ENCODE data around the gene PLA2G2D.

The PLA2G2D gene

GRCh38 chr1:20114021-20114648 lies 5.2 kb downstream of the PLA2G2D start:
- H3K27ac Mint-ChIP-seq = no peak overlapping the region
- no peaks in the 10 kb centered on the region for H3K36me3 Mint-ChIP-seq (ENCODE audit: low read depth)
- intact Hi-C loops (cut with micrococcal nuclease) = no loop called here
- peaks cover 46% of the 10 kb centered on the region for H3K27me3 Mint-ChIP-seq
- H3K4me3 Mint-ChIP-seq = no peak overlapping the region
- H3K9me3 Mint-ChIP-seq = no peaks in the 10 kb centered on the region
- peaks cover 4% of the 10 kb centered on the region for H3K4me1 Mint-ChIP-seq (ENCODE audit: low read depth)

GRCh38 chr1:20112279-20113000 lies 6.9 kb downstream of the PLA2G2D start:
- intact Hi-C loops (cut with micrococcal nuclease) = no loop called here
- H3K36me3 Mint-ChIP-seq (ENCODE audit: low read depth) = no peaks in the 10 kb centered on the region
- no peak overlapping the region for H3K4me3 Mint-ChIP-seq
- H3K27ac Mint-ChIP-seq = no peak overlapping the region
- H3K9me3 Mint-ChIP-seq = no peaks in the 10 kb centered on the region
- peaks cover 48% of the 10 kb centered on the region for H3K27me3 Mint-ChIP-seq
- no peaks in the 10 kb centered on the region for H3K4me1 Mint-ChIP-seq (ENCODE audit: low read depth)

GRCh38 chr1:20111452-20111851 lies 7.9 kb downstream of the PLA2G2D start:
- Mint-ChIP-seq H3K27me3 (peaks cover 53% of the 10 kb centered on the region), H3K9me3 (no peaks in the 10 kb centered on the region), H3K4me3 (no peak overlapping the region), H3K36me3 (ENCODE audit: low read depth) (no peaks in the 10 kb centered on the region), H3K27ac (no peak overlapping the region), H3K4me1 (ENCODE audit: low read depth) (no peaks in the 10 kb centered on the region)
- intact Hi-C loops (cut with micrococcal nuclease) = no loop called here

GRCh38 chr1:20110679-20111078 lies 8.7 kb downstream of the PLA2G2D start:
- intact Hi-C loops (cut with micrococcal nuclease) = no loop called here
- H3K9me3 Mint-ChIP-seq = no peaks in the 10 kb centered on the region
- peaks cover 52% of the 10 kb centered on the region for H3K27me3 Mint-ChIP-seq
- no peaks in the 10 kb centered on the region for H3K36me3 Mint-ChIP-seq (ENCODE audit: low read depth)
- H3K4me1 Mint-ChIP-seq (ENCODE audit: low read depth) = no peaks in the 10 kb centered on the region
- H3K27ac Mint-ChIP-seq = no peak overlapping the region
- no peak overlapping the region for H3K4me3 Mint-ChIP-seq

DNA sequence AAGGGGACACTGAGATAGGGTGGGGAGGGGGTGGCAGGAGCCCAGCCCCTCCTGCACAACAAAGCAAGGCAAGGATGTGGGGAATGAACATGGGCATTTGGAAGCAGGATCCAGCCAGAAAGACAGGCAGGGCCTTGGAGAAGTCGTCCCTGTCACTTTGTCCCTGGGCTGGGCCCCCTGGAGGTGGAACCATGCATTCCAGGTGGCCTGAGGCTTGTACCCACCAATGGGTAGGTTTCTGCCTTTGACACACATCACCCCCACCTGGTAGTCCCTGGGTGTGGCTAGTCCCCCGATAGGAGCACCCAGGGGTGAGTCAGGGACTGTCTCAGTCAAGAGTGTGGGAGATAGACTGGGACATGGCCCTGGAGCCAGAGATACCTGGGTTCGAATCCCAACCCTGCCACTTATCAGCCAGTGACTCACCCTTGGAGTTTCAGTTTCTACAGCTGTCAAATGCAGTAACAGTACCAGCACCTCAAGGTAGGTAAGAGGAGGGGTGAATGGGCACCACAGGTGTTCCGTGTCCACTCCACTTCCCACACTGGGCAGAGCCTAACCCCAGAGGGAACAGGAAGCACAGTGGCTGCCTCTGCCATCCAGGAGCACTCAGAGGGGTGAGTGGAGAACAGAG lies 10.0 kb downstream of the PLA2G2D start:
- Mint-ChIP-seq H3K4me1 (ENCODE audit: low read depth) (no peaks in the 10 kb centered on the region), H3K4me3 (no peak overlapping the region), H3K9me3 (no peaks in the 10 kb centered on the region), H3K36me3 (ENCODE audit: low read depth) (no peaks in the 10 kb centered on the region), H3K27ac (no peak overlapping the region), H3K27me3 (peaks cover 51% of the 10 kb centered on the region)
- intact Hi-C loops (cut with micrococcal nuclease) = no loop called here

- Mint-ChIP-seq H3K9me3 (no peaks in the 10 kb centered on the region), H3K4me1 (ENCODE audit: low read depth) (no peaks in the 10 kb centered on the region), H3K27me3 (peaks cover 50% of the 10 kb centered on the region), H3K36me3 (ENCODE audit: low read depth) (no peaks in the 10 kb centered on the region), H3K4me3 (no peak overlapping the region), H3K27ac (no peak overlapping the region)
- intact Hi-C loops (cut with micrococcal nuclease) = no loop called here
These were observed 10.8 kb downstream of the PLA2G2D start for GRCh38 chr1:20108366-20109123.

GRCh38 chr1:20107796-20108195 lies 11.5 kb downstream of the PLA2G2D start:
- H3K4me1 Mint-ChIP-seq (ENCODE audit: low read depth) = no peaks in the 10 kb centered on the region
- H3K27ac Mint-ChIP-seq = no peak overlapping the region

GRCh38 chr1:20107351-20107750 lies 12.0 kb downstream of the PLA2G2D start:
- H3K9me3 Mint-ChIP-seq = no peaks in the 10 kb centered on the region
- H3K36me3 Mint-ChIP-seq (ENCODE audit: low read depth) = no peaks in the 10 kb centered on the region
- no peak overlapping the region for H3K27ac Mint-ChIP-seq
- no peaks in the 10 kb centered on the region for H3K4me1 Mint-ChIP-seq (ENCODE audit: low read depth)
- intact Hi-C loops (cut with micrococcal nuclease) = no loop called here
- peaks cover 51% of the 10 kb centered on the region for H3K27me3 Mint-ChIP-seq
- H3K4me3 Mint-ChIP-seq = no peak overlapping the region

More at GRCh38 chr1:20107796-20108195, 11.5 kb downstream of the PLA2G2D start:
- H3K4me3 Mint-ChIP-seq = no peak overlapping the region
- intact Hi-C loops (cut with micrococcal nuclease) = no loop called here
- H3K27me3 Mint-ChIP-seq = peaks cover 50% of the 10 kb centered on the region
- no peaks in the 10 kb centered on the region for H3K36me3 Mint-ChIP-seq (ENCODE audit: low read depth)
- H3K9me3 Mint-ChIP-seq = no peaks in the 10 kb centered on the region

- peaks cover 62% of the 10 kb centered on the region for H3K27me3 Mint-ChIP-seq
- no peak overlapping the region for H3K27ac Mint-ChIP-seq
- intact Hi-C loops (cut with micrococcal nuclease) = no loop called here
- H3K4me1 Mint-ChIP-seq (ENCODE audit: low read depth) = no peaks in the 10 kb centered on the region
- H3K9me3 Mint-ChIP-seq = no peaks in the 10 kb centered on the region
- no peaks in the 10 kb centered on the region for H3K36me3 Mint-ChIP-seq (ENCODE audit: low read depth)
- no peak overlapping the region for H3K4me3 Mint-ChIP-seq
These were observed 13.5 kb downstream of the PLA2G2D start for GRCh38 chr1:20105856-20106255.

DNA sequence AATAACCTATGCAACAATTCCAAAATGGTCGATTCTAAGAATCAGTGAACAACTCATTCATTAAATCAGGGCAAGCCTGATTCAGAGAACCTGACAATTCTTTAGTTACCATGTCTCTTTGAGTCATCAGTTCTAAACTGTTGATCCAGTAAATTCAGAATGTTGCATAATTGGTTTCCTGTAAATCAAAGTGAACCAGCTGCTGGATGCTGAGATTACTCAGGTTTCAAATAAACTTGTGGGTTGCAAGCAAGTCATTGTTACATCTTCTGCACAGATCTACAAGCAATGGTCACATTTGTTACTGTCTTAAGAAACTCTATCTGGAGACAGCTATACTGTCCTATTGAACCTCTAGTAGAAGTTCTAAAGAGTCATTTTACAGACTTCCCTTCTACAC lies 16.5 kb downstream of the PLA2G2D start:
- Mint-ChIP-seq H3K4me3 (no peak overlapping the region), H3K9me3 (no peaks in the 10 kb centered on the region), H3K27ac (no peak overlapping the region), H3K4me1 (ENCODE audit: low read depth) (peaks cover 11% of the 10 kb centered on the region), H3K36me3 (ENCODE audit: low read depth) (no peaks in the 10 kb centered on the region), H3K27me3 (peaks cover 62% of the 10 kb centered on the region)
- intact Hi-C loops (cut with micrococcal nuclease) = loop anchor here (5.0 kb wide), 1 partner anchor 186 kb away; no protein-coding TSS in a partner anchor

GRCh38 chr1:20100632-20101355 lies 18.5 kb downstream of the PLA2G2D start:
- no peaks in the 10 kb centered on the region for H3K36me3 Mint-ChIP-seq (ENCODE audit: low read depth)
- no peaks in the 10 kb centered on the region for H3K9me3 Mint-ChIP-seq
- H3K4me3 Mint-ChIP-seq = no peak overlapping the region
- intact Hi-C loops (cut with micrococcal nuclease) = loop anchor here (1.0 to 5.0 kb wide), 3 partner anchors 52 to 183 kb away; no protein-coding TSS in a partner anchor
- H3K27me3 Mint-ChIP-seq = peaks cover 58% of the 10 kb centered on the region
- no peak overlapping the region for H3K27ac Mint-ChIP-seq
- H3K4me1 Mint-ChIP-seq (ENCODE audit: low read depth) = peaks cover 16% of the 10 kb centered on the region

DNA sequence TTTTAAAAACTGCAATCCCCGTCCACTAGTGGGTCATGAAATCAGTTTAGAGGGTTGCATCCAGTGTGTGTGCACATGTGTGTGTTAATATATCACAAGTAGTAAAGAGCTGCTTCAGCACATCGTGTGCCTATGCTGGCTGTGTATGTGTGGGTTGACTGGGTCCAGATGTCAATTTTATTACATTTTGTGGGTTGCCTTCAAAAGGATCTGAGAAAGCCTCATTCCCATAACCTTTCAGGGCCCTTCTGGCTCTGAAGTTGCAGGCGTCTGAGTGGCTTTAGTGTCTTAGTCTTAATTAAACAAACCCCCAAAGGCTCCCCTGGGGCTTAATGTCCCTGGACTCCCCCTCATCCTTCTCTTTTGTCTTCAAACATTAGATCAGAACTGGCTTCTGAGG lies 19.8 kb downstream of the PLA2G2D start:
- peaks cover 56% of the 10 kb centered on the region for H3K27me3 Mint-ChIP-seq
- no peak overlapping the region for H3K27ac Mint-ChIP-seq
- peaks cover 17% of the 10 kb centered on the region for H3K4me1 Mint-ChIP-seq (ENCODE audit: low read depth)
- no peak overlapping the region for H3K4me3 Mint-ChIP-seq
- intact Hi-C loops (cut with micrococcal nuclease) = no loop called here
- H3K36me3 Mint-ChIP-seq (ENCODE audit: low read depth) = no peaks in the 10 kb centered on the region
- no peaks in the 10 kb centered on the region for H3K9me3 Mint-ChIP-seq

DNA sequence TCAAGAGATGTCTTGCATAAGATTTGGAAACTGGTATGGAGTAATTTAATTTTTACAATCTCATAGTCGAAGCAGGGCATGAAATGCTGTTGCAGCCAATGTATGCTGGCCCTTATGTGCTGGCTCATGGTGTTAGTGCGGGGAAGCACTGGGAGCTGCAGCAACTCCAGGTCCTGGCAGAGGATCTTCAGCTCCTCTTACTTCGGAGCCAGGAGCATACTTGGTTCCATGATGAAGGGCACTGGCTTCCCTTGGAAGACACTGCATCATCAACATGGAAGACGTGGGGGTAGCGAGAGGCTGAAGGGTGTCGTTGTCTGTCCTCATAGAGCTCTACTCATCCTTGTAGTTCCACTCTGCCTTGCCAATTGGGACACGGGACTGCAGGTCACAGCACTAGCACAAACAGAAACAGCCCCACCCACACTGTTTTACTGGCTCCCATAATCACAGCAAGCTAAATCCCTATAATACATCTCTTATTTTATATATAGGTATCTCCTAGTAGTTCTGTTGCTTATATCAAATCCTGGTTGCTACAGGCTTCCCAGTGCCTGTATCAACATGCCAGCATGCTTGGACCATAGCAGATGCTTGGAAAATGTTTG lies 22.4 kb downstream of the PLA2G2D start:
- Mint-ChIP-seq H3K4me1 (ENCODE audit: low read depth) (peaks cover 26% of the 10 kb centered on the region), H3K4me3 (no peak overlapping the region), H3K27ac (no peak overlapping the region), H3K9me3 (no peaks in the 10 kb centered on the region), H3K36me3 (ENCODE audit: low read depth) (no peaks in the 10 kb centered on the region), H3K27me3 (peaks cover 62% of the 10 kb centered on the region)
- intact Hi-C loops (cut with micrococcal nuclease) = no loop called here
